DND-41 (cell line): Measurements from ENCODE around the gene DNAH8.
"Not testable (repeated sequence)": the region's sequence is repeated elsewhere in the genome, so short reads cannot be mapped to it uniquely, and the experiment has no call there.

Experiments
- ATAC-seq: fragments of 200-7000 bp; cut with Tn5 transposase; 3 replicates; pipeline ENCODE4 v1.9.1; 2021; ENCODE audit warnings: low read depth; ENCODE audit not compliant: insufficient read depth
- DNase-seq: peaks from one replicate; pipeline ENCODE4 v3.0.0-alpha.2; 2020
- H2AFZ ChIP-seq: 2 replicates; pipeline ENCODE4 v1.6.0; 2012; ENCODE audit warnings: low read depth, low read length
- H3K27ac ChIP-seq: 2 replicates; pipeline ENCODE4 v1.5.1; 2012; ENCODE audit warnings: low read length, inconsistent platforms
- H3K27me3 ChIP-seq: fragments of 200-600 bp; sonication (generic); 2 replicates; pipeline ENCODE4 v1.6.0; 2012; ENCODE audit warnings: low read length, mild to moderate bottlenecking, inconsistent platforms; ENCODE audit not compliant: insufficient read depth, poor library complexity
- H3K36me3 ChIP-seq: 2 replicates; pipeline ENCODE4 v1.5.1; 2012; ENCODE audit warnings: low read length, inconsistent platforms; ENCODE audit not compliant: insufficient read depth
- H3K4me1 ChIP-seq: 2 replicates; pipeline ENCODE4 v1.5.1; 2012; ENCODE audit warnings: mild to moderate bottlenecking, low read length; ENCODE audit not compliant: insufficient read depth
- H3K4me2 ChIP-seq: 2 replicates; pipeline ENCODE4 v1.6.0; 2012; ENCODE audit warnings: mild to moderate bottlenecking, moderate library complexity, low read length, inconsistent platforms; ENCODE audit not compliant: insufficient read depth
- H3K4me3 ChIP-seq, 2 experiments: fragments of 200-600 bp in 1 of 2; shearing (Covaris generic) in 1 of 2; 2 replicates each; pipeline ENCODE4 v1.5.1; 2012 to 2016; ENCODE audit warnings: inconsistent platforms in 2 of 2, low read length in 2 of 2, mild to moderate bottlenecking in 2 of 2, low read depth in 1 of 2, moderate library complexity in 1 of 2
- H3K79me2 ChIP-seq: 2 replicates; pipeline ENCODE4 v1.6.0; 2012; ENCODE audit warnings: low read length, inconsistent platforms; ENCODE audit not compliant: insufficient read depth
- H3K9ac ChIP-seq: 2 replicates; pipeline ENCODE4 v1.6.0; 2012; ENCODE audit warnings: low read depth, mild to moderate bottlenecking, inconsistent platforms, low read length, moderate library complexity
- H3K9me3 ChIP-seq: 2 replicates; pipeline ENCODE4 v1.5.1; 2012; ENCODE audit warnings: low read length, moderate library complexity, mild to moderate bottlenecking, inconsistent platforms; ENCODE audit not compliant: insufficient read depth, severe bottlenecking
- H4K20me1 ChIP-seq: 2 replicates; pipeline ENCODE4 v1.6.0; 2012; ENCODE audit warnings: low read length; ENCODE audit not compliant: insufficient read depth
- EZH2 ChIP-seq: IDR thresholded peaks from 3 replicates; pipeline ENCODE4 v1.6.1; 2012; ENCODE audit warnings: borderline replicate concordance, low read depth, mild to moderate bottlenecking, moderate library complexity, low read length, inconsistent platforms; ENCODE audit not compliant: severe bottlenecking
- TF ChIP-seq, protein P1 (sequence below): IDR thresholded peaks from 2 replicates; pipeline ENCODE4 v1.5.1; 2012; ENCODE audit warnings: borderline replicate concordance, low read length, moderate library complexity, mild to moderate bottlenecking; ENCODE audit not compliant: poor library complexity, severe bottlenecking; ENCODE audit errors: extremely low read depth

The DNAH8 gene

DNA sequence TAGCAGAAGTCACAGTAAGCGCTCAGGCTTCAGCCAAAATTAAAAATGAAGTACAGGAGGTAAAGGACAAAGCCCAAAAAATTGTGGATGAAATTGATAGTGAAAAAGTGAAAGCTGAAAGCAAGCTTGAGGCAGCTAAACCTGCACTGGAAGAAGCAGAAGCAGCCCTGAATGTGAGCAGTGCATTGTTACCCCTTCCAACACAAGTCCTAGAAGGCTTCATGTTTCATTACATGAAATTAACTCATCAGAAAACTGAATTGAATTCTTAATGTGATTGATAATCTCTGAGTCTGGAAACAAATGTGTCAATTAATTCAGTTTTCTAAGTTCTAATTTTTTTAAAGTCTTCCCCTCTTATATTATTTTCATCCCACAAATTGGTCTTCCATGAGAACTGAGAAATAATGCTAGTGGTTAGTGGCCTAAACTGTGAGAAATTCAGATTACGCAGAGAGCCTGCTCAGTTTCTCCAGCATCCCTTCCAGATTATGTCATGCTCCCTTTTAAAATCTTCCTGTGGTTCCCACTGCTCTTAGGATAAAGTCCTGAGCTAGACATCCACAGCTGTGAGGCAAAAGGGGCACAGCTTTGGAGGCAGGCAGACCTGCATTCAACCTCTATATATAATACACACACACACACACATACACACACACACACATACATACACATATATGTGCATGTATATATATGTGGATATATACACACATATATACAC, 200.3 kb downstream of the DNAH8 start:
- Histone ChIP-seq H3K9me3 (no peaks in the 10 kb centered on the region), H3K79me2 (no peaks in the 10 kb centered on the region), H3K36me3 (no peaks in the 10 kb centered on the region), H3K9ac (no peak overlapping the region), H3K4me2 (no peak overlapping the region), H2AFZ (no peak overlapping the region), H3K4me3 (no peak overlapping the region), H4K20me1 (no peaks in the 10 kb centered on the region), H3K27me3 (peaks cover 5% of the 10 kb centered on the region), H3K4me1 (no peaks in the 10 kb centered on the region), H3K27ac (no peak overlapping the region)
- DNase-seq: no peak
- TF ChIP-seq EZH2: no peak
- TF ChIP-seq, protein P1, sequence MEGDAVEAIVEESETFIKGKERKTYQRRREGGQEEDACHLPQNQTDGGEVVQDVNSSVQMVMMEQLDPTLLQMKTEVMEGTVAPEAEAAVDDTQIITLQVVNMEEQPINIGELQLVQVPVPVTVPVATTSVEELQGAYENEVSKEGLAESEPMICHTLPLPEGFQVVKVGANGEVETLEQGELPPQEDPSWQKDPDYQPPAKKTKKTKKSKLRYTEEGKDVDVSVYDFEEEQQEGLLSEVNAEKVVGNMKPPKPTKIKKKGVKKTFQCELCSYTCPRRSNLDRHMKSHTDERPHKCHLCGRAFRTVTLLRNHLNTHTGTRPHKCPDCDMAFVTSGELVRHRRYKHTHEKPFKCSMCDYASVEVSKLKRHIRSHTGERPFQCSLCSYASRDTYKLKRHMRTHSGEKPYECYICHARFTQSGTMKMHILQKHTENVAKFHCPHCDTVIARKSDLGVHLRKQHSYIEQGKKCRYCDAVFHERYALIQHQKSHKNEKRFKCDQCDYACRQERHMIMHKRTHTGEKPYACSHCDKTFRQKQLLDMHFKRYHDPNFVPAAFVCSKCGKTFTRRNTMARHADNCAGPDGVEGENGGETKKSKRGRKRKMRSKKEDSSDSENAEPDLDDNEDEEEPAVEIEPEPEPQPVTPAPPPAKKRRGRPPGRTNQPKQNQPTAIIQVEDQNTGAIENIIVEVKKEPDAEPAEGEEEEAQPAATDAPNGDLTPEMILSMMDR: no peak
- no peak for ATAC-seq

DNA sequence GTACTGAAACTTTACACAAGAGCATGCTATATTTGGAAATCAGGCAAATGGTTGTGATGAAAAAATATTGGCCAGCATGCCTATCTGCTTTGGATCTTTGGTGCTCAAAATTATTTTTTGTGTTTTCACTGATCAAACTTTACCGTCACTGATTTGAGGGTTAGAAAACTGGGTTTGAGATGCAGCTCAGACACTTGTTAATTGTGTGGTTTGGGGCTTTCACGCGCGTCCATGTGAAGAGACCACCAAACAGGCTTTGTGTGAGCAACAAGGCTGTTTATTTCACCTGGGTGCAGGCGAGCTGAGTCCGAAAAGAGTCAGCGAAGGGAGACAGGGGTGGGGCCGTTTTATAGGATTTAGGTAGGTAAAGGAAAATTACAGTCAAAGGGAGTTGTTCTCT, 206.4 kb downstream of the DNAH8 start:
- not testable (repeated sequence) for H3K4me1 ChIP-seq, H3K36me3 ChIP-seq, H3K4me2 ChIP-seq, ATAC-seq, H4K20me1 ChIP-seq, H3K9ac ChIP-seq, H3K79me2 ChIP-seq, H3K4me3 ChIP-seq, H2AFZ ChIP-seq, H3K27ac ChIP-seq, DNase-seq, H3K9me3 ChIP-seq, H3K27me3 ChIP-seq

DNA sequence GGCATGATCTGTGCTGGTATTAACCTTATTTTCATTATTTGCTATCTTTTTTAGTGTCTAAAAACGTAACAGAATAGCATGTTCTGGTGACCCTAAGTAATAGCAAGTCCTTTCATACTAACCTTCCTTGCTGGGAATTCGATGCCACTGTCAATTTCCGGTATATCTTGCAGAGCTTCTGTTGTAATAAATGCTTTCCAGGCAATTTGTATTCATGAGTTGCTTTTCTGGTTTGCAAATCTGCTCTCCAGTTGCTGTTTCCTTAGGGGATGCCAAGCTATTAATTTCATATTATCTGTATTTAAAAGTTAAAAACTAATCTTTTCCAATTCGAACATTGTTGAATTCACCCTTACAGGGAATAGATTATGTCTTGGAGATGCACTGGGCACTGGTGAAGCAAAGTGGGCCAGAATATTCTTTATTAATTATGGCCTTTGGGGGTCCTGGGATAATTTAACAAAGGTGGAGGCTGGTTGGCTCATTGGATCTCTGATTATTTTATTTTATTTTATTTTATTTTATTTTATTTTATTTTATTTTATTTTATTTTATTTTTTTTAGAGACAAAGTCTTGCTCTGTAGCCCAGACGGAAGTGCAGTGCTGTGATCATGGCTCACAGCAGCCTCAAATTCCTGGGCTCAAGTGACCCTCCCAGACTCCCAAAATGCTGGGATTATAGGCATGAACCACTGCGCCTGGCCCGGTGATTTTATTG, 209.8 kb downstream of the DNAH8 start:
- no peaks in the 10 kb centered on the region for H3K79me2 ChIP-seq
- TF ChIP-seq, protein P1: no peak
- no peak for TF ChIP-seq EZH2
- H2AFZ ChIP-seq: no peak overlapping the region
- H3K36me3 ChIP-seq: no peaks in the 10 kb centered on the region
- H3K27me3 ChIP-seq: no peaks in the 10 kb centered on the region
- ATAC-seq (no peak), DNase-seq (no peak)
- no peaks in the 10 kb centered on the region for H3K9me3 ChIP-seq
- no peaks in the 10 kb centered on the region for H3K4me1 ChIP-seq
- no peak overlapping the region for H3K27ac ChIP-seq
- no peak overlapping the region for H3K9ac ChIP-seq
- no peaks in the 10 kb centered on the region for H4K20me1 ChIP-seq
- H3K4me2 ChIP-seq: no peak overlapping the region
- no peak overlapping the region for H3K4me3 ChIP-seq

DNA sequence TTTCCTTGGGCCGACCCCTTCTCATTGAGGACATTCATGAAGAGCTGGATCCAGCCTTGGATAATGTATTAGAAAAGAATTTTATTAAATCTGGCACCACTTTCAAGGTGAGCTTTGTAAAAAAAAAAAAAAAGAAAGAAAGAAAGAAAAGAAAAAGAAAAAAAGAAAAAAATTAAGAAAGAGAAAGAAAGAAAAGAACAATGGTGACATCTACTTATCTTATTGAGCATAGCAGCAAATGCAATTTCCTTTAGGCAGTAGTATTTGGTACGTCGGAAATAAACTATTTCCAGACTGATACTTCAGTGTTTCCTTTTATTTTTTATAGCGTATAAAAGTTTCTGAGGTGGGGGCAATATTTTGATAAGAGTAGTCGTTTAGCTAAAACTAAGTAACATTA, 214.4 kb downstream of the DNAH8 start:
- Histone ChIP-seq H3K79me2 (no peaks in the 10 kb centered on the region), H3K9ac (no peak overlapping the region), H4K20me1 (no peaks in the 10 kb centered on the region), H3K4me3 (no peak overlapping the region), H3K4me2 (no peak overlapping the region), H3K4me1 (no peaks in the 10 kb centered on the region), H3K27ac (no peak overlapping the region), H3K9me3 (no peaks in the 10 kb centered on the region), H2AFZ (no peak overlapping the region), H3K36me3 (no peaks in the 10 kb centered on the region), H3K27me3 (peaks cover 3% of the 10 kb centered on the region)
- ATAC-seq (no peak), DNase-seq (no peak)
- TF ChIP-seq, protein P1: peak; percentile 7
- TF ChIP-seq EZH2: no peak
